Fibroblast of lung (primary cell): Measurements from ENCODE around the gene RPL35A. TPM values are rescaled to one million over a fixed set of nuclear protein-coding genes. Genes with fewer than 3 reads are reported as not detected.

Experiments
- DNase-seq, 2 donors: peaks; one replicate each; pipeline versions ENCODE4 v3.0.0 to v3.0.0-alpha.2; 2010; ENCODE audit warnings: low read depth in 2 of 2
- H2AFZ ChIP-seq: 2 replicates; pipeline ENCODE4 v1.5.1; 2012; ENCODE audit warnings: low read length, control low read depth, inconsistent platforms
- H3K27ac ChIP-seq: 2 replicates; pipeline ENCODE4 v1.5.1; 2011; ENCODE audit warnings: low read length, control low read depth; ENCODE audit not compliant: insufficient read depth
- H3K27me3 ChIP-seq: 2 replicates; pipeline ENCODE4 v1.5.1; 2011; ENCODE audit warnings: mild to moderate bottlenecking, low read length; ENCODE audit not compliant: control insufficient read depth, insufficient read depth
- H3K36me3 ChIP-seq: 2 replicates; pipeline ENCODE4 v1.5.1; 2011; ENCODE audit warnings: low read length; ENCODE audit not compliant: control insufficient read depth, insufficient read depth
- H3K4me1 ChIP-seq: 2 replicates; pipeline ENCODE4 v1.5.1; 2011; ENCODE audit warnings: low read length; ENCODE audit not compliant: control insufficient read depth, insufficient read depth; ENCODE audit errors: extremely low read depth
- H3K4me2 ChIP-seq: 2 replicates; pipeline ENCODE4 v1.5.1; 2011; ENCODE audit warnings: low read length, control low read depth; ENCODE audit not compliant: insufficient read depth; ENCODE audit errors: extremely low read depth
- H3K4me3 ChIP-seq, 4 experiments: fragments of 200-600 bp in 1 of 4; sonication (generic) in 1 of 4; replicated peaks in 1 of 4; 2 replicates each; pipeline ENCODE4 v1.5.1; 2011 to 2016; ENCODE audit warnings: low read length in 4 of 4, low read depth in 3 of 4, mild to moderate bottlenecking in 3 of 4, control low read depth in 2 of 4, inconsistent platforms in 1 of 4, mixed read lengths in 1 of 4; ENCODE audit not compliant: insufficient read depth in 1 of 4; ENCODE audit errors: control extremely low read depth in 1 of 4
- H3K79me2 ChIP-seq: 2 replicates; pipeline ENCODE4 v1.5.1; 2012; ENCODE audit warnings: mild to moderate bottlenecking, low read length, inconsistent platforms; ENCODE audit not compliant: control insufficient read depth, insufficient read depth
- H3K9ac ChIP-seq: 2 replicates; pipeline ENCODE4 v1.5.1; 2011; ENCODE audit warnings: mild to moderate bottlenecking, low read length, control low read depth; ENCODE audit not compliant: insufficient read depth
- H3K9me3 ChIP-seq: 2 replicates; pipeline ENCODE4 v1.5.1; 2012; ENCODE audit warnings: low read depth, low read length; ENCODE audit not compliant: control insufficient read depth, insufficient read depth
- H4K20me1 ChIP-seq: 2 replicates; pipeline ENCODE4 v1.5.1; 2011; ENCODE audit warnings: low read length; ENCODE audit not compliant: control insufficient read depth, insufficient read depth; ENCODE audit errors: extremely low read depth
- CTCF ChIP-seq, 2 donors: IDR thresholded peaks in 1 of 2; conservative IDR thresholded peaks in 1 of 2; 1 replicate in 1 of 2; 2 replicates in 1 of 2; pipeline ENCODE4 v1.5.1; 2011 to 2012; ENCODE audit warnings: low read length in 2 of 2, control low read depth in 1 of 2, inconsistent platforms in 1 of 2, low read depth in 1 of 2, mild to moderate bottlenecking in 1 of 2
- EZH2 ChIP-seq: IDR thresholded peaks from 2 replicates; pipeline ENCODE4 v1.5.1; 2012; ENCODE audit warnings: low read length, control low read depth, mild to moderate bottlenecking; ENCODE audit errors: missing control alignments
- polyA plus RNA-seq, 2 donors: library from polyadenylated mRNA; depleted of rRNA in 1 of 2; stranded (reverse) in 1 of 2; unstranded in 1 of 2; fragments of >200 nt; gene quantifications; 2 replicates each; pipeline ENCODE4 v1.2.1, GENCODE V29; 2011 to 2012; ENCODE audit warnings: missing spikeins in 1 of 2
- total RNA-seq: library from RNA; depleted of rRNA; stranded (reverse); fragments of >200 nt; gene quantifications from 2 replicates; pipeline ENCODE4 v1.2.1, GENCODE V29; 2014

RPL35A gene
- total and polyA plus RNA-seq, 2 donors (not counting 1 experiment from before 2014, with no cell fraction given): 535 to 937 TPM

DNA sequence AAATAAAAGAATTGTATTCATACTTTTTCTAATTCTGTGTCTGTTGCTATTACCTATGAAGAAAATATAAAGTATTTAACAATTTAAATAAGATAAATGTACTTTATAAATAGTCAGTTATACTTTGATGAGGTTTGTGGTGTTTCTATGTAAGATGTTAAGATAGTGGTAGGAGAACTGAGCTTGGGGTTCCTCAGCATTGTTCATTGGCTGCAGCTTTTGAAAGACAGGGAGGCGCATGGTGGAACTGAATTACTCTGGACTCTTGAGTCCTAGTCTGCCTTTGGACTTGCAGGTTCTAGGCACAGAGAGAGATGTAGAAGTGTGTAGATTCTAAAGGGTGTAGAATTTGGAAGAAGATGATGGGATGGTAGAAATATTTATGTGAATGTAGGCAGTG is 33.1 kb downstream of the RPL35A start:
- Histone ChIP-seq H3K27me3 (no peaks in the 10 kb centered on the region), H3K79me2 (no peaks in the 10 kb centered on the region), H3K4me2 (no peak overlapping the region), H3K4me1 (no peaks in the 10 kb centered on the region), H2AFZ (no peak overlapping the region), H3K36me3 (no peaks in the 10 kb centered on the region), H3K27ac (no peak overlapping the region), H3K9me3 (no peaks in the 10 kb centered on the region), H3K4me3 (no peak overlapping the region), H3K9ac (no peak overlapping the region), H4K20me1 (no peaks in the 10 kb centered on the region)
- DNase-seq: no peak
- TF ChIP-seq EZH2 (no peak), CTCF (conservative IDR thresholded peaks at IDR 0.05 in 1 of 2, IDR thresholded peaks at IDR 0.05 in 1 of 2; ENCODE audit: low read depth in 1 of 2, low read length in 2 of 2) (no peak)

- Histone ChIP-seq H3K4me1 (no peaks in the 10 kb centered on the region), H3K79me2 (no peaks in the 10 kb centered on the region), H3K27ac (no peak overlapping the region), H3K36me3 (no peaks in the 10 kb centered on the region), H3K4me3 (no peak overlapping the region), H4K20me1 (no peaks in the 10 kb centered on the region), H2AFZ (no peak overlapping the region), H3K9ac (no peak overlapping the region), H3K9me3 (no peaks in the 10 kb centered on the region), H3K27me3 (no peaks in the 10 kb centered on the region), H3K4me2 (no peak overlapping the region)
- DNase-seq: no peak
- TF ChIP-seq CTCF (conservative IDR thresholded peaks at IDR 0.05 in 1 of 2, IDR thresholded peaks at IDR 0.05 in 1 of 2; ENCODE audit: low read depth in 1 of 2, low read length in 2 of 2) (no peak), EZH2 (no peak)
Measured at GRCh38 chr3:197989651-197990050, 39.7 kb downstream of the RPL35A start.

GRCh38 chr3:197994736-197995135 is 44.7 kb downstream of the RPL35A start:
- no peaks in the 10 kb centered on the region for H4K20me1 ChIP-seq
- no peak overlapping the region for H2AFZ ChIP-seq
- no peak for DNase-seq
- H3K9ac ChIP-seq: no peak overlapping the region
- no peaks in the 10 kb centered on the region for H3K4me1 ChIP-seq
- H3K27ac ChIP-seq: no peak overlapping the region
- H3K9me3 ChIP-seq: no peaks in the 10 kb centered on the region
- TF ChIP-seq EZH2 (no peak), CTCF (conservative IDR thresholded peaks at IDR 0.05 in 1 of 2, IDR thresholded peaks at IDR 0.05 in 1 of 2; ENCODE audit: low read depth in 1 of 2, low read length in 2 of 2) (no peak)
- no peaks in the 10 kb centered on the region for H3K27me3 ChIP-seq
- no peak overlapping the region for H3K4me2 ChIP-seq
- H3K36me3 ChIP-seq: no peaks in the 10 kb centered on the region
- no peaks in the 10 kb centered on the region for H3K79me2 ChIP-seq
- H3K4me3 ChIP-seq: no peak overlapping the region
